ENCODE results near the gene FADS3.

The FADS3 gene

DNA sequence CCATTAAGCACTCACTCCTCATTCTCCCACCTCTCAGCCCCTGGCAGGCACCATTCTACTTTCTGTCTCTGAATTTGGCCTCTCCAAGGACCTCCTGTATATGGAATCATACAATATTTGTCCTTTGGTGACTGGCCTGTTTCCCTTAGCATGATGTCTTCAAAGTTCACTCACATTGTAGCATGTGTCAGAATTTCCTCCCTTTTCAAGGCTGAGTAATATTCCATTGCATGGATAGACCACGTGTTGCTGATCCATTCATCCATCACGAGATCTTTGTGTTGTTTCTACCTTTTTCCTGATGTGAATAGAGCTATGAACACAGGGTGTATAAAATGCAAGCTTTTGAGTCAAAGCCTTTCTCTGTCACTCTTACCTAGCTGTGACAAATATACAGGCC, 51.6 kb downstream of the FADS3 start:
- TF ChIP-seq CTCF (IDR thresholded peaks at IDR 0.05) = no peak

DNA sequence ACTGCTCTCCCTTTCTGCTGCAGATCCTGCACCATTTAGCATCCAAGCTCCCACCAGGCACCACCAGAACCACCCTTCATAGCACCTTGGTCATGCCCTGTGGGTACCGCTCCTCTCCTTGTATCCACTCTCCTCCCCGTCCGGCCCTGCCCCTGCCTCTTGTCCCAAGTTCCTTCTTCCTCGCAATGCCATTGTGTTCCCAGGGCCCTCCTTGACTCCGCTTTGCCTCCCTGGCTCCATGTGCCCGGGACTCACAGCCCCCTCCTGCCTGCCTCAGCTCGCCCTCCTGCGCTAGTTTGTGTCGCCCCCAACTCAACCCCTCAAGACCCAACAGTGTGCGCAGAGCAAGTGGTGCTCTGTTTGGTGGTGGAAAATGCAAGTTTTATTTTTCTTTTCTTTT, 52.4 kb downstream of the FADS3 start:
- no peak for TF ChIP-seq CTCF (IDR thresholded peaks at IDR 0.05)

GRCh38 chr11:61838501-61838900, 52.8 kb downstream of the FADS3 start:
- TF ChIP-seq CTCF (IDR thresholded peaks at IDR 0.05) = no peak

DNA sequence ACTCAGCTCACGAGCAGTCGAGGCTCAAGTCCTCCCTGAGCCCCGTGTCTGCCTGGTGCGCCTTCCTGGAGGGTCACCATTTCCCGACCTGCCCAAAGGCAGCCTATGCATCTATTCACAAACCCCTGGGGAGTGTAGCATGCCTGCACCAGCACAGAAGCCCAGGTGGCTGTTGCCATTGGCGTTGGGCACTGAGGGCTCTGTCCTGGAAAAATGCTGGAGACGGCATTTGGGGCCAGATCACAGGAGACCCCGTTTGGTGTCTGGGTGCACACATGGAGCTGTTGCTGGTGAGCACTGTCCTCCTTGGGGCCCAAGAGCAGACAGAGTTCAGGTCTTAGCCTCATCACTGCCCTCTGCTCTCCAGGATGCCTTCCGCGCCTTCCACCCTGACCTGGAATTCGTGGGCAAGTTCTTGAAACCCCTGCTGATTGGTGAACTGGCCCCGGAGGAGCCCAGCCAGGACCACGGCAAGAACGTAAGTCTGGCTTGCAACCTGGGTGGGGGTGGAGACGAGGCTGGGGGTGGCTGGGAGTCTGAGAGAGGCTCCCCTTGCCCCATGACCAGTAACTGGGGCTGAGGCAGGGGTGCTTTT, 53.8 kb downstream of the FADS3 start:
- no peak for TF ChIP-seq CTCF (IDR thresholded peaks at IDR 0.05)

DNA sequence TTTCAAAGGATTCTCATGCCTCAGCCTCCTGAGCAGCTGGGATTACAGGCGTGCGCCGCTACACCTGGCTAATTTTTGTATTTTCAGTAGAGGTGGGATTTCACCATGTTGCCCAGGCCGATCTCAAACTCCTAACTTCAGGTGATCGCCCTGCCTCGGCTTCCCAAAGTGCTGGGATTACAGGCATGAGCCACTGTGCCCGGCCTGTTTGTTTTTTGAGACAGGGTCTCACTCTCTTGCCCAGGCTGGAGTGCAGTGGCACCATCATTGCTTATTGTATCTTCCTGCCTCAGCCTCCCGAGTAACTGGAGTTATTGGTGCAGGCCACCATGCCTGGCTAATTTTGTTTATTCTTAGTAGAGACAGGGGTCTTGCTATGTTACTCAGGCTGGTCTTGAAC, 55.2 kb downstream of the FADS3 start:
- TF ChIP-seq CTCF (IDR thresholded peaks at IDR 0.05) = no peak

DNA sequence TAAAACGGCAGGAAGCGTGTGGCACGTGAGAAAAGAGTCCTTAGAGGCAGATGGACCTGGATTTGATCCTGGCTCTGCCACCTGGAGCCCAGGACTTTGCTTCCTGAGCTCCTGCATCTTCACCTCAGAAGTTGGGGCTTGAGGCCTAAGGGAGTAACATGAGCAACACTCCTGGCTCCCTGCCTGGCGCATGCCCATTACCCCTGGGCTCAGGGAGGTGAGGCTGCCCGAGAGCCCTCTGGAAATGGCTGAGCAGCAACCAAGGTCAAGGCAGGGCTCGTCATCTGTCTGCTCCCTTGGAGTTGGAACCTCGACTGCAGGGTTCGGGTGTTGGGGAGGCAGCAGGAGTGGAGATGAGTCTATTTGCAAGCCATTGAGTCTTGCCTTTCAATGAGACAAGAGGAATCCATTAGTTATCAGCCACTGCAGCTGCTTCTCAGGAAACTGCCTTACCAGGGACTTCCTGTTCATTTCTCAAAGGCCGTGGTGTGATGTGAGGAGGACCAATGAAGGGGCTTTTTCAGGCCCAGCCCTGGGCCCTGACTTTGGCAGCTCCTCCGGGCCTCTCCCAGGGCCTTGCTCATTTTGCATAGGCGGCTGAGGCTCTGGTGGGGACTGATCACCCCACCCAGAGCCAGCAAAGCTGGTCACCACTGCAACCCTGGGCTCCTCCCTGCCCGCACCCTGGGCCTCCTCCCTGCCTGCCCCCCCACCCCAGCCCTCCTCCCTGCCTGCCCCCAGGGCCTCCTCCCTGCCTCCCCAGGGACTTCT, 56.9 kb downstream of the FADS3 start:
- TF ChIP-seq CTCF (IDR thresholded peaks at IDR 0.05) = no peak

DNA sequence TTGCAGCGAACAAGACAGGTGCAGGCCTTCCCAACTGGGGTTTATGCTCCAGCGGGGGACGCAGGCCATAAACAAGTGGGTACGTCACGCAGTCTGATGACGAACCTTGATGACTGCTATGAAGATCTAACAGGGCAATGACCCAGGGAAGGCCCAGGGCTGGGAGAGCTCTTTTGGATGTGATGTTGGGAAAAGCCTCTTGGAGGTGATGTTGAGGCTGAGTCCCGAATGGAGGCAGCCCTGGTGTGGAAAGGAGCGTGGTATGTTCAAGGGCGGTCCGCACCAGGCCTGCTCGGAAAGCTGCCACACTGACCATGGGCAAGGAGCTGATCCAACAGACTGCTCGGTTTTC, 57.4 kb downstream of the FADS3 start:
- no peak for TF ChIP-seq CTCF (IDR thresholded peaks at IDR 0.05)
